ENCODE data around the gene TIE1.
A peak's percentile ranks its signal among the peaks of the same experiment; 100 is the strongest.

TIE1 gene

GRCh38 chr1:43282220-43283195 is 18.3 kb upstream of the TIE1 start:
- Histone ChIP-seq H3K4me2 (ENCODE audit: low read length) (no peak overlapping the region), H3K79me2 (no peaks in the 10 kb centered on the region), H3K27me3 (ENCODE audit: control insufficient read depth, insufficient read depth, low read length) (no peaks in the 10 kb centered on the region), H3K4me3 (ENCODE audit: low read depth, low read length) (no peak overlapping the region), H3K9me3 (ENCODE audit: control insufficient read depth, low read length) (no peaks in the 10 kb centered on the region), H3K27ac (no peak overlapping the region), H3K4me1 (no peaks in the 10 kb centered on the region), H3K9ac (no peak overlapping the region), H2AFZ (no peak overlapping the region), H3K36me3 (ENCODE audit: control insufficient read depth, insufficient read depth, low read length) (no peaks in the 10 kb centered on the region)
- no peak for TF ChIP-seq CTCF (IDR thresholded peaks at IDR 0.05)

DNA sequence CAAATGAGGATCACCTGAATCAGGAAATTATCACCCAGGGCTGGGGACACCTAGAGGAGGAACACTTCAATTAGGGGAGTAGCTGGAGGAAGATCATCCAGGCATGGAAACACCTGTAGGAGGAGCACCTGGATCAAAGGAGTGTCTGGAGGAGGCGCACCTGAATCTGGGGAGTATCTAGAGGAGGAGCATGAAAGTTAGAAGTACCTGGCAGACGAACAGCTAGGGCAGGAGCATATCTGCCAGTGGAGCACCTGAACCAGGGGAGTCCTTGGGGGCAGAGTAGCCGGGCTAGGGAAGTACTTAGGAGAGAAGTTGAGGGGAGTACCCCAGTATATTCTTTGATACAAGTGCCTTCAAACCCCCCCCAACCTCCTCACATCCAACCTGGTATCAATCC is 16.7 kb upstream of the TIE1 start:
- H3K9ac ChIP-seq: no peak overlapping the region
- TF ChIP-seq CTCF (IDR thresholded peaks at IDR 0.05): no peak
- H3K27ac ChIP-seq: no peak overlapping the region

DNA sequence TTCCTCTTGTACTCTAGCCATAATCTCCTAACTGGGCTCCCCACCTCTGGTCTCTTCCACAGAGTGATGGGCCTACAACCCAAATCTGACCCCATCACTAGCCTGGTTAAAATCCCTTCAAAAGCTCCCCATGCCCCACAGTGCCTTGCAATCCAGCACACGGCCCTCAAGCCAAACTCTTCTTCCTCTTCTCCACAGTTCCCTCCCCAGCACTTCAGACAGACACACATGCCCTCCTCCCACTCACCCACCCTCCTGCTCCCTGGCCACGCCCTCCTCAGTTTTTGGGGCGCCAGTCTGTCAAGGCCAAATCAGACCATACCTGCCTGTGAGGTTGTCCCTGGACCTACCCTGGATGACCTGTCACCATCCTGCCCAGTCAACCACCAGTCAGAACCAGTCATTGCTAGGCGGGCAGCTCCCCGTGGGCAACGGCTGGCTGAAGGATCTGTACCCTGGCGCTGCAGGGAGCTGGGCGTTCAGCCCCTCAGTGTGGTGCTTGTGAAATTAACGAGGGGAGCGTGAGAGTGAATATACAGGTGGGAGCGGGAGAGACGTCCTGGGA is 16.2 kb upstream of the TIE1 start:
- no peaks in the 10 kb centered on the region for H3K9me3 ChIP-seq (ENCODE audit: control insufficient read depth, low read length)
- H3K4me3 ChIP-seq (ENCODE audit: low read depth, low read length): peak overlapping the region; percentile 77
- no peak overlapping the region for H3K27ac ChIP-seq
- H3K36me3 ChIP-seq (ENCODE audit: control insufficient read depth, insufficient read depth, low read length): no peaks in the 10 kb centered on the region
- H2AFZ ChIP-seq: peak overlapping the region; percentile 79
- no peaks in the 10 kb centered on the region for H3K79me2 ChIP-seq
- TF ChIP-seq CTCF (IDR thresholded peaks at IDR 0.05): no peak
- H3K27me3 ChIP-seq (ENCODE audit: control insufficient read depth, insufficient read depth, low read length): no peaks in the 10 kb centered on the region
- H3K4me2 ChIP-seq (ENCODE audit: low read length): peak overlapping the region; percentile 96
- H3K4me1 ChIP-seq: no peaks in the 10 kb centered on the region
- H3K9ac ChIP-seq: no peak overlapping the region

More for the DNA sequence above, 16.7 kb upstream of the TIE1 start:
- Histone ChIP-seq H3K9me3 (ENCODE audit: control insufficient read depth, low read length) (no peaks in the 10 kb centered on the region), H3K4me3 (ENCODE audit: low read depth, low read length) (no peak overlapping the region), H3K79me2 (no peaks in the 10 kb centered on the region), H3K36me3 (ENCODE audit: control insufficient read depth, insufficient read depth, low read length) (no peaks in the 10 kb centered on the region), H3K4me2 (ENCODE audit: low read length) (peak overlapping the region; percentile 22), H2AFZ (no peak overlapping the region), H3K27me3 (ENCODE audit: control insufficient read depth, insufficient read depth, low read length) (no peaks in the 10 kb centered on the region), H3K4me1 (no peaks in the 10 kb centered on the region)

DNA sequence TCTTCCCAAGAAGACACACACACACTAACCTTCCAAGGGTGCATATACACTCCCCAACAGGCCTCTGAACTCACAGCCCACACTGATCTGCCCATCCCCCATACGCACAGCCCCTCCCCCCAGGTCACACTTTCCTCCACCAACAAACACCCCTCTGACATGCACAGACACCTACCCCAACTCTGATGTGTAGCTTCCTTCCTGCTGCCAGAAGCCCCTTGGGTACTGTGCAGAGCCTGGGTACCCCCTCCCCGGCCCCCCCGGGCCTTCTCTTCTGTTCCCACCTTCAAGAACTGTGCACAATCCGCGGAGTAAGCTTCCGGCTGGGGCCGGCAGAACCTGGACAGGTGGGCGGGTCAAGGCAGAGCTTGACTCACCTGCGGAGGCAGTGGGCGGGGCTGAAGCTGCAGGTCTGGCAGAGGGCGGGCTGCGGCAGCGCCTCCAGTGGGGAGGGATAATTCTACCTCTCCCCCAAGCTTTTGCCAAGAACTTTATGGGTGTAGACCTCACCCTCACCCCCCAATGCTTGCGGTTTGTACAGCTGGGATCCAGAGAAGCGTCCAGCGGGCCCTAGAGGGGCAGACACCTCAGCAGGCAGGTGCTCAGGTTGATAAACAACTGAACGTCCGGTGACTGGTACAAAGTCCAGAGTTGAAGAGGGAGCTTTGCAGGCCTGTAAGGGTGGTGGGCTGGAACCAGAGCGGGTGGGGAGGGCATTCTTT is 15.4 kb upstream of the TIE1 start, which contains the start of gene C1orf210:
Gene C1orf210 (minus strand): TSS at position 313 of the 722 bp plus-strand sequence. CDS start 2,311 bp downstream, outside the sequence.
- H3K9ac ChIP-seq: no peak within 1 kb of the TSS
- H3K4me2 ChIP-seq (ENCODE audit: low read length): peak within 1 kb of the TSS; percentile 96
- H3K4me3 ChIP-seq (ENCODE audit: low read depth, low read length): peak within 1 kb of the TSS; percentile 77
- peak within 1 kb of the TSS; percentile 79 for H2AFZ ChIP-seq
- H3K9me3 ChIP-seq (ENCODE audit: control insufficient read depth, low read length): no peaks in the 10 kb centered on the region
- H3K79me2 ChIP-seq: no peaks in the 10 kb centered on the region
- H3K36me3 ChIP-seq (ENCODE audit: control insufficient read depth, insufficient read depth, low read length): no peaks in the 10 kb centered on the region
- peak within 1 kb of the TSS; percentile 42 for H3K27ac ChIP-seq
- H3K27me3 ChIP-seq (ENCODE audit: control insufficient read depth, insufficient read depth, low read length): no peaks in the 10 kb centered on the region
- H3K4me1 ChIP-seq: no peaks in the 10 kb centered on the region
- peak; percentile 46 for TF ChIP-seq CTCF (IDR thresholded peaks at IDR 0.05)

All from parathyroid adenoma (tissue), 2 donors.